ENCODE data around the gene VPS72.

GRCh38 chr1:151132335-151133017 lies 57.5 kb downstream of the VPS72 start:
- TF ChIP-seq CTCF (IDR thresholded peaks at IDR 0.05; ENCODE audit: low read depth, low read length): no peak
- TF ChIP-seq MYC (IDR thresholded peaks at IDR 0.05; ENCODE audit: low read depth, low read length): no peak
- no peak for TF ChIP-seq POLR2A (IDR thresholded peaks at IDR 0.05; ENCODE audit: extremely low read depth, insufficient read length)

Data from NB4 (cell line).